T-helper 17 cell (primary cell): ENCODE data around the gene ANO1. TPM values are rescaled to one million over a fixed set of nuclear protein-coding genes. Genes with fewer than 3 reads are reported as not detected.

Experiments
- ATAC-seq: fragments of 150-1000 bp; cut with Tn5 transposase; 2 replicates; pipeline ENCODE4 v1.10.0; 2021; ENCODE audit warnings: mild to moderate bottlenecking, moderate library complexity
- DNase-seq, 3 donors: peaks; one replicate each; pipeline versions ENCODE4 v3.0.0 to v3.0.0-alpha.2; 2020 to 2021
- H3K9me3 ChIP-seq: one replicate; pipeline ENCODE4 v1.7.0; 2013; ENCODE audit warnings: low read length, mild to moderate bottlenecking; ENCODE audit not compliant: control insufficient read depth, poor library complexity, severe bottlenecking
- H3K27ac Mint-ChIP-seq: one replicate; pipeline ENCODE4 v1.8.0; 2022; ENCODE audit warnings: mild to moderate bottlenecking, moderate library complexity, mixed read lengths
- H3K27me3 Mint-ChIP-seq: one replicate; pipeline ENCODE4 v1.8.0; 2022; ENCODE audit warnings: mixed read lengths
- H3K36me3 Mint-ChIP-seq: one replicate; pipeline ENCODE4 v1.8.0; 2022; ENCODE audit warnings: low read depth, mixed read lengths
- H3K4me1 Mint-ChIP-seq: one replicate; pipeline ENCODE4 v1.8.0; 2022; ENCODE audit warnings: mild to moderate bottlenecking, mixed read lengths
- H3K4me3 Mint-ChIP-seq: one replicate; pipeline ENCODE4 v1.8.0; 2022; ENCODE audit warnings: mild to moderate bottlenecking, moderate library complexity, mixed read lengths
- total RNA-seq, 4 donors: library from RNA in 2 of 4; stranded (reverse) in 2 of 4; gene quantifications; one replicate each; pipeline ENCODE4 v1.2.3 and lab custom pipeline; 2022 to 2026

ANO1 gene
- total RNA-seq, 2 donors from 2014 or later = 0.34 TPM; not detected in 1

DNA sequence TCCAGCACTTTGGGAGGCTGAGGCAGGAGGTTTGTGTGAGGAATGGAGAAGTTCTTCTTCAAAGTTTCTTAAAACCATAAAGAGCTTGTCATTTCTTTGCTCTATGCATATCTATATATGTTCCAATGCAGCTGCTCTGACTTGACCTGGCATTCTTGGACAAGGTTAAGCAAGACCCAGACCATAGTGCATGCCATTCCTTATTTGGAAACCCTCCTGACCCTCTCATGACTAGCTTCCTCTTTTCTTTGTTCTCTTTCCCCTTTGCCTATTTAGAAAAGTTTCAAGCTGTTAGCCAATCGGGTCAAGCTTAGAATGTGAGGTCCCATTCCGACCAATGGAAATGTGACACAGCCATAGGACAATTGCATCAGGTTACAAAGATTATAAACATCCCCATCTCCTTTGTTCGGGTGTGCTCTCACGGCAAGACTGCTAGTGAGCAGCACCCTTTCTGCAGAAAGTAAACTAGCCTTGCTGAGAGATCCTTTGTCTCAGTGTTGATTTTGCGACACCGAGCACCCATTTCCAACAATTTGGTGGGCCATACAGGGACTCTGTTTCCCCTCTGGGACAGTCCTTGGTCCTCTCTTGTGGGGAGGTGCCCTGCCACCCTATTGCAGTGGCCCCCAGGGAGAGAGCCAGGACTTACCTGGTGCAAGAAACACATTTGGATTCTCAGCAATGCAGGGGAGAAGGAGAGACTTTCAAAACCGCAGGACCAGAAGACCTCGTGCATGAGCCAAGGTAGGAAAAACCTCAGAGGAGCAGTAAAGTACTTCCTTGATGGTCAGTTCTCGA, 39.9 kb upstream of the ANO1 start:
- no peak overlapping the region for H3K27ac Mint-ChIP-seq
- peaks cover 19% of the 10 kb centered on the region for H3K27me3 Mint-ChIP-seq
- peaks cover 2% of the 10 kb centered on the region for H3K4me1 Mint-ChIP-seq
- H3K36me3 Mint-ChIP-seq = peaks cover 2% of the 10 kb centered on the region
- no peak for ATAC-seq
- H3K9me3 ChIP-seq = no peaks in the 10 kb centered on the region
- no peak overlapping the region for H3K4me3 Mint-ChIP-seq
- no peak for DNase-seq

GRCh38 chr11:70040452-70040851, 37.7 kb upstream of the ANO1 start:
- Mint-ChIP-seq H3K36me3 (peaks cover 2% of the 10 kb centered on the region), H3K27me3 (peaks cover 15% of the 10 kb centered on the region), H3K4me3 (no peak overlapping the region), H3K4me1 (no peaks in the 10 kb centered on the region), H3K27ac (no peak overlapping the region)
- DNase-seq (no peak), ATAC-seq (no peak)
- H3K9me3 ChIP-seq = no peaks in the 10 kb centered on the region

DNA sequence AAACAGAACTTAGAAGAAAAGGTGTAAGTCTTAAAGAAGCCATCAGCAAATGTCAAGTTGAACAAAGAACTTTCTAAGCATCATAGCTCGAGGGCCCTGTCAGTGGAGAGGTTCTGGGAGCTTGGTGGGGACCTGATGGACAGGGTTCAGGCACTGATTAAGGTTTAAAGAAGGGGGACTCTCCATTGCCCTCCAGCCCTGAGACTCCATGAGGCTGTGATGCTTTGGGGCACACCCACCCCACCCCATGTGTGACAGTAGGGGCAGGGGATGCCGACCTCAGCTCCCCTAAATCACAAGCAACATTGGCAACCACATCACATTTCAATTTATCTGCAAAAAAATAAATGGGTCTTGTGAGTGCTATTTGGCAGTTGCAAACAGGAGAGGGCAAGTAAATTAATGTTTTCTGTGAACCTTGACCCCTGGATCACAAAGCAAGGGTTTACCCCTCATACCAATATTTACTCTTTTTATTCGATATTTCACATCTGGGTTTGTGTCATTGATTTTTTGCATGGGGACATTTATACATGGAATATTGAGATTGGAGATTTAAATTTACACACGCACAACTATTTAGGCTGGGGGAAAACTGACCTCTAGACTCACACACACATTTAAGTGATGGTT, 37.1 kb upstream of the ANO1 start:
- no peak for ATAC-seq
- no peak for DNase-seq
- Mint-ChIP-seq H3K4me3 (no peak overlapping the region), H3K36me3 (peaks cover 2% of the 10 kb centered on the region), H3K27ac (no peak overlapping the region), H3K4me1 (no peaks in the 10 kb centered on the region), H3K27me3 (peaks cover 20% of the 10 kb centered on the region)
- no peaks in the 10 kb centered on the region for H3K9me3 ChIP-seq

GRCh38 chr11:70043482-70043881, 34.6 kb upstream of the ANO1 start:
- DNase-seq = no peak
- ATAC-seq = no peak
- Mint-ChIP-seq H3K27ac (no peak overlapping the region), H3K36me3 (no peaks in the 10 kb centered on the region), H3K4me3 (no peak overlapping the region), H3K4me1 (no peaks in the 10 kb centered on the region), H3K27me3 (peaks cover 20% of the 10 kb centered on the region)
- no peaks in the 10 kb centered on the region for H3K9me3 ChIP-seq

DNA sequence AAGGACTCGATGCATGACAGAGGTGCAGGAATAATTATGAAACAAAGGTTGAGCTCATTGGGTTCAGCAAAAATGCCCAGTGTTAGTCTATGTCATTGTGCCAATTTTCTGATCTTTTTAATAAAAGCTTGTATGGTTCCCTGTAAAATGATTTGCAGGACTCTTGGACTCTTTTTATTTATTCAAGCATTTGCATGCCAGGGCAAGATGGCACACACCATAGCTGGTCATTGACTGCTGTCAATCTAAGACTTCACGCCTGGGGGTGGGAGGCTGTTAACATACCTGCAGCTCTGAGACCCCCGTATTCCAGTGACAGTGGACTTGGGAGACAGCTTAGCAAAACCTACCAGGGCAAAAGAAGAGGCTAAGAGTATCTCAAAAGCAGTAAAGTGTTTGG, 32.0 kb upstream of the ANO1 start:
- Mint-ChIP-seq H3K27me3 (peaks cover 32% of the 10 kb centered on the region), H3K4me1 (no peaks in the 10 kb centered on the region), H3K4me3 (no peak overlapping the region), H3K27ac (no peak overlapping the region), H3K36me3 (no peaks in the 10 kb centered on the region)
- ATAC-seq (no peak), DNase-seq (no peak)
- H3K9me3 ChIP-seq = no peaks in the 10 kb centered on the region

GRCh38 chr11:70048279-70049024, 29.7 kb upstream of the ANO1 start:
- H3K4me3 Mint-ChIP-seq = no peak overlapping the region
- DNase-seq (no peak), ATAC-seq (no peak)
- H3K9me3 ChIP-seq = no peaks in the 10 kb centered on the region
- peaks cover 49% of the 10 kb centered on the region for H3K27me3 Mint-ChIP-seq
- H3K4me1 Mint-ChIP-seq = no peaks in the 10 kb centered on the region
- H3K27ac Mint-ChIP-seq = no peak overlapping the region
- no peaks in the 10 kb centered on the region for H3K36me3 Mint-ChIP-seq

GRCh38 chr11:70049045-70049444, 29.1 kb upstream of the ANO1 start:
- no peaks in the 10 kb centered on the region for H3K4me1 Mint-ChIP-seq
- ATAC-seq = no peak
- no peak overlapping the region for H3K4me3 Mint-ChIP-seq
- no peaks in the 10 kb centered on the region for H3K9me3 ChIP-seq
- H3K27ac Mint-ChIP-seq = no peak overlapping the region
- peaks cover 52% of the 10 kb centered on the region for H3K27me3 Mint-ChIP-seq
- H3K36me3 Mint-ChIP-seq = no peaks in the 10 kb centered on the region
- no peak for DNase-seq

DNA sequence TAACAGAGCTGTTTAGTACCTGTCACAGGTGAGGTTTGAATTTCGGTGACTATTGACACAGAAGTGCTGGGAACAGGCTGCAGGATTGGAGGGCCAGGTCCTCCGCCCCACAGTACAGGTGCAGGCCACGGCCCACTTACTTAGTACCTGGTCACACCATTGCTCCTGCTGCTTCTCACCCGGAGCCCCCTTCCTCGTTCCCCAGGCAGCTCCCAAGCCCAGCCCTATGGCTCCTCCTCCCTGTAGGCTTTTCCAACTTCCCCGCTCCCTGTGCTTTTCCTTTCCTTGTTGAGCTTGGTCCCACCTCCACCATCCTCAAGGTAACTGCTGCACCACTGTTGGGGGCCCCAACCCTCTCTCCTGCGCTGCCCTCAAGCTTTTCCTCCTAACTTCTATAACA, 27.9 kb upstream of the ANO1 start:
- H3K4me1 Mint-ChIP-seq = no peaks in the 10 kb centered on the region
- no peaks in the 10 kb centered on the region for H3K9me3 ChIP-seq
- H3K36me3 Mint-ChIP-seq = no peaks in the 10 kb centered on the region
- peak overlapping the region; percentile 19 for H3K27ac Mint-ChIP-seq
- peaks cover 50% of the 10 kb centered on the region for H3K27me3 Mint-ChIP-seq
- ATAC-seq = no peak
- no peak for DNase-seq
- no peak overlapping the region for H3K4me3 Mint-ChIP-seq

- ATAC-seq = no peak
- peaks cover 2% of the 10 kb centered on the region for H3K36me3 Mint-ChIP-seq
- no peak for DNase-seq
- peaks cover 41% of the 10 kb centered on the region for H3K27me3 Mint-ChIP-seq
- no peak overlapping the region for H3K4me3 Mint-ChIP-seq
- H3K4me1 Mint-ChIP-seq = no peaks in the 10 kb centered on the region
- no peaks in the 10 kb centered on the region for H3K9me3 ChIP-seq
- H3K27ac Mint-ChIP-seq = no peak overlapping the region
Measured at GRCh38 chr11:70054004-70054403, 24.1 kb upstream of the ANO1 start.

GRCh38 chr11:70055444-70055843, 22.7 kb upstream of the ANO1 start:
- H3K27me3 Mint-ChIP-seq = peaks cover 27% of the 10 kb centered on the region
- ATAC-seq (no peak), DNase-seq (no peak)
- H3K4me3 Mint-ChIP-seq = no peak overlapping the region
- no peak overlapping the region for H3K27ac Mint-ChIP-seq
- no peaks in the 10 kb centered on the region for H3K4me1 Mint-ChIP-seq
- H3K9me3 ChIP-seq = no peaks in the 10 kb centered on the region
- H3K36me3 Mint-ChIP-seq = peaks cover 2% of the 10 kb centered on the region

DNA sequence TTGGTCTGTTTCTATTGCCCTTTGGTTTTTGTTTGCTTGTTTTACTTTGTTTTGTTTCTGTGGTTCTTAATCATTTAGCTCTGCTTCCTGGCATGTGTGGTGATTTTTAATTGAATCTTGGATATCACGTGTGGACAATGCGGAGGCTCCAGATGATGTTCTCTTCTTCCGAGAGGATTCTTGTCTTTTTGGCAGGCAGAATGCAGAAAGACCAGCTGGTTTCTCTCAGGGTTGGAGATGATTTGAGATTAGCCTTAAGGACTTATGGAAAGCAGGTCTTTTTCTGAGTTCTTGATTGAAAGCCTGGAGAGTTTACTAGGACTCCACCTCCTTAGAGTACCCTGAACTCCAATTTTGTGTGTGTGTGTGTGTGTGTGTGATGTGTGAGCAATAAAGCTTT, 21.0 kb upstream of the ANO1 start:
- H3K27ac Mint-ChIP-seq = no peak overlapping the region
- H3K27me3 Mint-ChIP-seq = peaks cover 12% of the 10 kb centered on the region
- H3K9me3 ChIP-seq = no peaks in the 10 kb centered on the region
- H3K36me3 Mint-ChIP-seq = peaks cover 2% of the 10 kb centered on the region
- H3K4me3 Mint-ChIP-seq = no peak overlapping the region
- no peak for DNase-seq
- no peak for ATAC-seq
- no peaks in the 10 kb centered on the region for H3K4me1 Mint-ChIP-seq

GRCh38 chr11:70059971-70060370, 18.1 kb upstream of the ANO1 start:
- Mint-ChIP-seq H3K27ac (no peak overlapping the region), H3K36me3 (peaks cover 2% of the 10 kb centered on the region), H3K4me3 (no peak overlapping the region), H3K27me3 (peaks cover 14% of the 10 kb centered on the region), H3K4me1 (no peaks in the 10 kb centered on the region)
- ATAC-seq (no peak), DNase-seq (no peak)
- no peaks in the 10 kb centered on the region for H3K9me3 ChIP-seq

- DNase-seq (no peak), ATAC-seq (no peak)
- peaks cover 22% of the 10 kb centered on the region for H3K27me3 Mint-ChIP-seq
- no peaks in the 10 kb centered on the region for H3K9me3 ChIP-seq
- H3K4me3 Mint-ChIP-seq = no peak overlapping the region
- H3K4me1 Mint-ChIP-seq = no peaks in the 10 kb centered on the region
- H3K36me3 Mint-ChIP-seq = peaks cover 2% of the 10 kb centered on the region
- no peak overlapping the region for H3K27ac Mint-ChIP-seq
Measured at GRCh38 chr11:70060611-70061293, 17.4 kb upstream of the ANO1 start.
